ENCODE results near the gene INTS1. TPM values are rescaled to one million over a fixed set of nuclear protein-coding genes. Genes with fewer than 3 reads are reported as not detected.
A peak's percentile ranks its signal among the peaks of the same experiment; 100 is the strongest.

Gene INTS1
- polyA plus RNA-seq, 5 donors: 38.0 to 68.0 (median 51.8) TPM

- no peak for DNase-seq
Measured at GRCh38 chr7:1493129-1493528, 11.1 kb downstream of the INTS1 start.

GRCh38 chr7:1492640-1493039 lies 11.5 kb downstream of the INTS1 start:
- no peak for DNase-seq

GRCh38 chr7:1492221-1492620 lies 12.0 kb downstream of the INTS1 start:
- DNase-seq: no peak

- DNase-seq: no peak
Measured at GRCh38 chr7:1490837-1491236, 13.4 kb downstream of the INTS1 start.

- no peak for DNase-seq
Measured at GRCh38 chr7:1489336-1489735, 14.9 kb downstream of the INTS1 start.

- DNase-seq: no peak
Measured at GRCh38 chr7:1488016-1488415, 16.2 kb downstream of the INTS1 start.

GRCh38 chr7:1487466-1487865 lies 16.7 kb downstream of the INTS1 start:
- no peak for DNase-seq

GRCh38 chr7:1486571-1486970 lies 17.6 kb downstream of the INTS1 start:
- no peak for DNase-seq

- no peak for DNase-seq
Measured at GRCh38 chr7:1485156-1485555, 19.0 kb downstream of the INTS1 start.

- no peak for DNase-seq
Measured at GRCh38 chr7:1484569-1484968, 19.6 kb downstream of the INTS1 start.

- DNase-seq: no peak
Measured at GRCh38 chr7:1483536-1484505, 20.4 kb downstream of the INTS1 start.

GRCh38 chr7:1483079-1483478 lies 21.1 kb downstream of the INTS1 start:
- no peak for DNase-seq

GRCh38 chr7:1481300-1481699 lies 22.9 kb downstream of the INTS1 start:
- DNase-seq: no peak

GRCh38 chr7:1480670-1481069 lies 23.5 kb downstream of the INTS1 start:
- no peak for DNase-seq

GRCh38 chr7:1479287-1479686 lies 24.9 kb downstream of the INTS1 start:
- no peak for DNase-seq

- DNase-seq: no peak
Measured at GRCh38 chr7:1478480-1478879, 25.7 kb downstream of the INTS1 start.

GRCh38 chr7:1476859-1477258 lies 27.3 kb downstream of the INTS1 start:
- DNase-seq: no peak

- no peak for DNase-seq
Measured at GRCh38 chr7:1475991-1476390, 28.2 kb downstream of the INTS1 start.

- no peak for DNase-seq
Measured at GRCh38 chr7:1475393-1475792, 28.8 kb downstream of the INTS1 start.

- DNase-seq: peak; percentile 22 to 39
Measured at GRCh38 chr7:1474736-1475135, 29.5 kb downstream of the INTS1 start.

GRCh38 chr7:1473864-1474512 lies 30.2 kb downstream of the INTS1 start:
- DNase-seq: peak; percentile 71 to 80

GRCh38 chr7:1470901-1471300 lies 33.3 kb downstream of the INTS1 start:
- no peak for DNase-seq

GRCh38 chr7:1468643-1469298 lies 35.4 kb downstream of the INTS1 start:
- no peak for DNase-seq
